HepG2 (cell line): ENCODE data around the gene SLC25A19. TPM values are rescaled to one million over a fixed set of nuclear protein-coding genes. Genes with fewer than 3 reads are reported as not detected.

ENCODE experiments used
- ATRX ChIP-seq: sonication (generic); formaldehyde crosslinking; IDR thresholded peaks from 2 replicates; pipeline ENCODE4 v1.4.0; 2020; ENCODE audit warnings: missing genetic modification reagents, borderline replicate concordance
- BCLAF1 ChIP-seq: fragments of 450-650 bp; IDR thresholded peaks from 2 replicates; pipeline ENCODE4 v1.6.1; 2017; ENCODE audit warnings: mild to moderate bottlenecking
- CCAR2 ChIP-seq: fragments of 200-400 bp; formaldehyde crosslinking; optimal IDR thresholded peaks from 2 replicates; pipeline ENCODE3; 2018; ENCODE audit warnings: low read depth, mild to moderate bottlenecking, low read length, moderate library complexity
- GPBP1L1 ChIP-seq: sonication (generic); formaldehyde crosslinking; IDR thresholded peaks from 2 replicates; pipeline ENCODE4 v1.5.0; 2020; ENCODE audit warnings: mild to moderate bottlenecking, missing genetic modification reagents
- KLF9 ChIP-seq: IDR thresholded peaks from 2 replicates; pipeline ENCODE4 v1.6.1; 2016; ENCODE audit warnings: low read depth
- MYC ChIP-seq: sonication (generic); formaldehyde crosslinking; IDR thresholded peaks from 2 replicates; pipeline ENCODE4 v1.9.0; 2021; ENCODE audit warnings: missing genetic modification reagents, borderline replicate concordance
- NFAT5 ChIP-seq: sonication (generic); formaldehyde crosslinking; IDR thresholded peaks from 2 replicates; pipeline ENCODE4 v1.4.0; 2020; ENCODE audit warnings: missing genetic modification reagents
- PBX3 ChIP-seq: sonication (generic); formaldehyde crosslinking; IDR thresholded peaks from 2 replicates; pipeline ENCODE4 v1.8.1; 2023; ENCODE audit warnings: missing genetic modification reagents, inconsistent platforms, borderline replicate concordance
- RAD51 ChIP-seq: fragments of 450-650 bp; IDR thresholded peaks from 2 replicates; pipeline ENCODE4 v1.6.1; 2016; ENCODE audit warnings: borderline replicate concordance
- RBM39 ChIP-seq: fragments of 200-400 bp; formaldehyde crosslinking; IDR thresholded peaks from one replicate; pipeline ENCODE4 v1.6.1; 2018; ENCODE audit warnings: antibody characterized with exemption, mild to moderate bottlenecking, low read depth, low read length; ENCODE audit not compliant: poor library complexity, severe bottlenecking
- SMAD3 ChIP-seq: sonication (generic); formaldehyde crosslinking; IDR thresholded peaks from 2 replicates; pipeline ENCODE4 v1.4.0; 2020; ENCODE audit warnings: missing genetic modification reagents
- TRIM24 ChIP-seq: sonication (generic); formaldehyde crosslinking; IDR thresholded peaks from 2 replicates; pipeline ENCODE4 v1.8.0; 2022; ENCODE audit warnings: mild to moderate bottlenecking, missing genetic modification reagents
- ZBTB26 ChIP-seq: IDR thresholded peaks from 2 replicates; pipeline ENCODE4 v1.6.1; 2016; ENCODE audit warnings: missing compliant biosample characterization, missing genetic modification reagents, borderline replicate concordance
- ZBTB3 ChIP-seq: sonication (generic); formaldehyde crosslinking; IDR thresholded peaks from 2 replicates; pipeline ENCODE4 v1.4.0; 2020; ENCODE audit warnings: low read depth, mild to moderate bottlenecking, moderate library complexity, missing genetic modification reagents, borderline replicate concordance
- ZNF282 ChIP-seq: fragments of 450-650 bp; IDR thresholded peaks from 2 replicates; pipeline ENCODE4 v1.6.1; 2018; ENCODE audit not compliant: partially characterized antibody
- ZNF350 ChIP-seq: sonication (generic); formaldehyde crosslinking; IDR thresholded peaks from 2 replicates; pipeline ENCODE4 v1.4.0; 2020; ENCODE audit warnings: mild to moderate bottlenecking, low read depth, missing genetic modification reagents, borderline replicate concordance
- ZNF530 ChIP-seq: sonication (generic); formaldehyde crosslinking; IDR thresholded peaks from 2 replicates; pipeline ENCODE4 v1.5.0; 2020; ENCODE audit warnings: low read depth, mild to moderate bottlenecking, missing genetic modification reagents
- ZNF629 ChIP-seq: sonication (generic); formaldehyde crosslinking; conservative IDR thresholded peaks from 2 replicates; pipeline ENCODE4 v1.5.0; 2020; ENCODE audit warnings: missing genetic modification reagents
- ZSCAN12 ChIP-seq: sonication (generic); formaldehyde crosslinking; IDR thresholded peaks from 2 replicates; pipeline ENCODE4 v1.9.0; 2021; ENCODE audit warnings: mild to moderate bottlenecking, missing genetic modification reagents
- polyA plus RNA-seq, 8 experiments: library from polyadenylated mRNA; depleted of rRNA in 3 of 8; stranded (reverse) in 7 of 8; unstranded in 1 of 8; fragments of >200 nt; fragmentation: Illumina TruSeq in 4 of 8; extraction: Trizol in 4 of 8; gene quantifications; 2 replicates each; pipeline versions ENCODE4 v1.2.1 to v1.2.3, GENCODE V29; 2011 to 2016; ENCODE audit warnings: low read depth in 4 of 8, missing spikeins in 1 of 8, mixed read lengths in 1 of 8; ENCODE audit not compliant: insufficient read depth in 1 of 8
- total RNA-seq, 5 experiments: library from RNA; depleted of rRNA; stranded (reverse); fragments of >200 nt; fragmentation: Illumina TruSeq; extraction: Trizol; gene quantifications; 2 replicates each; pipeline ENCODE4 v1.2.3, GENCODE V29; 2016; ENCODE audit warnings: low read depth in 1 of 5

SLC25A19 gene
- total and polyA plus RNA-seq, 2 of the 13 experiments (the other 11 are each of a cell fraction or from before 2014, with no cell fraction given): 24.4 to 41.4 TPM

DNA sequence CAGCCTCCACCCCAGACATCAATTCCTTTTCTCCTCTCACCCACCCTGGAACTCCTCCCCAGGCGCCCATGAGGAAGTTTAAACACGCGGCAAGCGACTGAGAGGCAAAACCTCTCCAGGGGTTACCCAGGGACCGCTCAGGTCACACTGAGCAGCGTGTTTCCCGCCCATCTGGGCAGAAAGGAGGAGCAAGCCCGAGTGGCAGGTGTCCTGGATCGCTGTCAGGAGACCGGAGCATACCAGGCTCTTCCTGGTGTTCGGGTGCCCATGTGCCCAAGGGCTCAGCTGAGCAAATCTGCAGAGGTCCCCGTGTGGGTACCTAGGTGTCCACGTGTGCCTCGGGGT, 491 bp downstream of the SLC25A19 start (continued):
- TF ChIP-seq ATRX: no peak
- no peak for TF ChIP-seq ZNF350 (CRISPR knock-in tag)
- no peak; the same call in 1 of the 2 replicates for TF ChIP-seq ZNF629 (CRISPR knock-in tag)
- no peak for TF ChIP-seq ZBTB3 (CRISPR knock-in tag)
- TF ChIP-seq KLF9 (CRISPR knock-in tag): no peak
- TF ChIP-seq TRIM24 (CRISPR knock-in tag): no peak
- no peak for TF ChIP-seq ZNF530 (CRISPR knock-in tag)
- no peak for TF ChIP-seq BCLAF1
- TF ChIP-seq SMAD3 (CRISPR knock-in tag): no peak
- TF ChIP-seq GPBP1L1 (CRISPR knock-in tag): no peak
- no peak for TF ChIP-seq ZSCAN12 (CRISPR knock-in tag)
- TF ChIP-seq MYC (CRISPR knock-in tag): no peak
- TF ChIP-seq ZNF282: no peak
- TF ChIP-seq RAD51: no peak
- no peak for TF ChIP-seq PBX3 (CRISPR knock-in tag)
- no peak for TF ChIP-seq NFAT5
- TF ChIP-seq RBM39: no peak
- TF ChIP-seq CCAR2: no peak
- TF ChIP-seq ZBTB26 (CRISPR knock-in tag): no peak
